HepG2 (cell line): ENCODE measurements around the gene JPH3. TPM values are rescaled to one million over a fixed set of nuclear protein-coding genes. Genes with fewer than 3 reads are reported as not detected.
A peak's percentile ranks its signal among the peaks of the same experiment; 100 is the strongest.

Experiments
- DNMT1 ChIP-seq: sonication (generic); formaldehyde crosslinking; IDR thresholded peaks from 2 replicates; pipeline ENCODE4 v1.5.1; 2020; ENCODE audit warnings: mild to moderate bottlenecking, missing genetic modification reagents
- E2F5 ChIP-seq: sonication (generic); formaldehyde crosslinking; conservative IDR thresholded peaks from 2 replicates; pipeline ENCODE4 v1.4.0; 2020; ENCODE audit warnings: missing genetic modification reagents
- EED ChIP-seq: sonication (generic); formaldehyde crosslinking; IDR thresholded peaks from 2 replicates; pipeline ENCODE4 v1.5.0; 2020; ENCODE audit warnings: mild to moderate bottlenecking, missing genetic modification reagents
- FOXC1 ChIP-seq: sonication (generic); formaldehyde crosslinking; IDR thresholded peaks from 2 replicates; pipeline ENCODE4 v1.8.0; 2022; ENCODE audit warnings: mild to moderate bottlenecking, missing genetic modification reagents, borderline replicate concordance
- GABPB1 ChIP-seq: IDR thresholded peaks from 2 replicates; pipeline ENCODE4 v1.6.1; 2016; ENCODE audit warnings: mild to moderate bottlenecking, missing genetic modification reagents, moderate library complexity, missing compliant biosample characterization
- GZF1 ChIP-seq: sonication (generic); formaldehyde crosslinking; IDR thresholded peaks from 2 replicates; pipeline ENCODE4 v1.5.1; 2020; ENCODE audit warnings: mild to moderate bottlenecking, missing genetic modification reagents
- KDM2A ChIP-seq: sonication (generic); formaldehyde crosslinking; IDR thresholded peaks from 2 replicates; pipeline ENCODE4 v1.4.0; 2020; ENCODE audit warnings: low read depth, missing genetic modification reagents, borderline replicate concordance
- MZF1 ChIP-seq: sonication (generic); formaldehyde crosslinking; IDR thresholded peaks from 2 replicates; pipeline ENCODE4 v1.8.1; 2023; ENCODE audit warnings: mild to moderate bottlenecking, missing genetic modification reagents, borderline replicate concordance
- SMAD9 ChIP-seq: sonication (generic); formaldehyde crosslinking; IDR thresholded peaks from 2 replicates; pipeline ENCODE4 v1.5.1; 2020; ENCODE audit warnings: mild to moderate bottlenecking, missing genetic modification reagents
- SP2 ChIP-seq: sonication (generic); formaldehyde crosslinking; IDR thresholded peaks from 2 replicates; pipeline ENCODE4 v1.5.1; 2020; ENCODE audit warnings: mild to moderate bottlenecking, missing genetic modification reagents
- SUZ12 ChIP-seq: fragments of 150-350 bp; IDR thresholded peaks from 2 replicates; pipeline ENCODE4 v1.6.1; 2014; ENCODE audit warnings: low read depth, low read length
- TEAD2 ChIP-seq: sonication (generic); formaldehyde crosslinking; IDR thresholded peaks from 2 replicates; pipeline ENCODE4 v1.9.0; 2021; ENCODE audit warnings: missing genetic modification reagents
- TGIF2 ChIP-seq: IDR thresholded peaks from 2 replicates; pipeline ENCODE4 v1.6.1; 2016; ENCODE audit warnings: control low read depth, missing compliant biosample characterization
- TSC22D2 ChIP-seq: sonication (generic); formaldehyde crosslinking; IDR thresholded peaks from 2 replicates; pipeline ENCODE4 v1.5.1; 2020; ENCODE audit warnings: missing genetic modification reagents, mild to moderate bottlenecking, borderline replicate concordance
- ZBTB21 ChIP-seq: sonication (generic); formaldehyde crosslinking; IDR thresholded peaks from 2 replicates; pipeline ENCODE4 v1.4.0; 2020; ENCODE audit warnings: missing genetic modification reagents
- ZBTB38 ChIP-seq: sonication (generic); formaldehyde crosslinking; IDR thresholded peaks from 2 replicates; pipeline ENCODE4 v1.5.1; 2020; ENCODE audit warnings: mild to moderate bottlenecking, missing genetic modification reagents
- ZBTB44 ChIP-seq: sonication (generic); formaldehyde crosslinking; IDR thresholded peaks from 2 replicates; pipeline ENCODE4 v1.4.0; 2020; ENCODE audit warnings: missing genetic modification reagents
- ZC3H4 ChIP-seq: sonication (generic); formaldehyde crosslinking; IDR thresholded peaks from 2 replicates; pipeline ENCODE4 v1.4.0; 2020; ENCODE audit warnings: missing genetic modification reagents, borderline replicate concordance
- ZMAT3 ChIP-seq: sonication (generic); formaldehyde crosslinking; conservative IDR thresholded peaks from 2 replicates; pipeline ENCODE4 v1.7.0; 2021; ENCODE audit warnings: missing genetic modification reagents
- ZNF230 ChIP-seq: sonication (generic); formaldehyde crosslinking; IDR thresholded peaks from 2 replicates; pipeline ENCODE4 v1.4.0; 2020; ENCODE audit warnings: mild to moderate bottlenecking, missing genetic modification reagents
- ZNF232 ChIP-seq: sonication (generic); formaldehyde crosslinking; IDR thresholded peaks from 2 replicates; pipeline ENCODE4 v1.4.0; 2020; ENCODE audit warnings: missing genetic modification reagents, borderline replicate concordance
- ZNF430 ChIP-seq: sonication (generic); formaldehyde crosslinking; IDR thresholded peaks from 2 replicates; pipeline ENCODE4 v1.9.0; 2021; ENCODE audit warnings: mild to moderate bottlenecking, missing genetic modification reagents
- ZNF562 ChIP-seq: sonication (generic); formaldehyde crosslinking; IDR thresholded peaks from 2 replicates; pipeline ENCODE4 v1.8.0; 2022; ENCODE audit warnings: missing genetic modification reagents, borderline replicate concordance
- ZNF574 ChIP-seq: sonication (generic); formaldehyde crosslinking; IDR thresholded peaks from 2 replicates; pipeline ENCODE4 v1.4.0; 2020; ENCODE audit warnings: missing genetic modification reagents
- ZNF782 ChIP-seq: sonication (generic); formaldehyde crosslinking; IDR thresholded peaks from 2 replicates; pipeline ENCODE4 v1.4.0; 2020; ENCODE audit warnings: missing genetic modification reagents, mild to moderate bottlenecking, borderline replicate concordance
- ZNF883 ChIP-seq: sonication (generic); formaldehyde crosslinking; IDR thresholded peaks from 2 replicates; pipeline ENCODE4 v1.5.1; 2020; ENCODE audit warnings: mild to moderate bottlenecking, missing genetic modification reagents; ENCODE audit errors: not compliant biosample characterization
- ZSCAN21 ChIP-seq: sonication (generic); formaldehyde crosslinking; IDR thresholded peaks from 2 replicates; pipeline ENCODE4 v1.8.0; 2022; ENCODE audit warnings: mild to moderate bottlenecking, missing genetic modification reagents, moderate library complexity, borderline replicate concordance
- polyA plus RNA-seq, 8 experiments: library from polyadenylated mRNA; depleted of rRNA in 3 of 8; stranded (reverse) in 7 of 8; unstranded in 1 of 8; fragments of >200 nt; fragmentation: Illumina TruSeq in 4 of 8; extraction: Trizol in 4 of 8; gene quantifications; 2 replicates each; pipeline versions ENCODE4 v1.2.1 to v1.2.3, GENCODE V29; 2011 to 2016; ENCODE audit warnings: low read depth in 4 of 8, missing spikeins in 1 of 8, mixed read lengths in 1 of 8; ENCODE audit not compliant: insufficient read depth in 1 of 8
- total RNA-seq, 5 experiments: library from RNA; depleted of rRNA; stranded (reverse); fragments of >200 nt; fragmentation: Illumina TruSeq; extraction: Trizol; gene quantifications; 2 replicates each; pipeline ENCODE4 v1.2.3, GENCODE V29; 2016; ENCODE audit warnings: low read depth in 1 of 5

The JPH3 gene
- total and polyA plus RNA-seq, 2 of the 13 experiments (the other 11 are each of a cell fraction or from before 2014, with no cell fraction given) = not detected

GRCh38 chr16:87678618-87679017, 76.3 kb downstream of the JPH3 start (continued):
- no peak for TF ChIP-seq MZF1 (CRISPR knock-in tag)
- peak; percentile 41; the same call in 1 of the 2 replicates for TF ChIP-seq ZNF574 (CRISPR knock-in tag)
- TF ChIP-seq ZNF562 (CRISPR knock-in tag) = peak; percentile 70; the same call in 1 of the 2 replicates
- no peak for TF ChIP-seq DNMT1 (CRISPR knock-in tag)
- TF ChIP-seq SUZ12 = no peak
- TF ChIP-seq ZNF230 (CRISPR knock-in tag) = no peak
- 0 out of 2 replicates have a peak, but pooled peaks have one; percentile 41 for TF ChIP-seq ZMAT3 (CRISPR knock-in tag)
- peak; percentile 66; the same call in 1 of the 2 replicates for TF ChIP-seq TGIF2 (CRISPR knock-in tag)
- 0 out of 2 replicates have a peak, but pooled peaks have one; percentile 27 for TF ChIP-seq TSC22D2 (CRISPR knock-in tag)
- TF ChIP-seq EED (CRISPR knock-in tag) = peak; percentile 92
- peak; percentile 36; the same call in 1 of the 2 replicates for TF ChIP-seq ZBTB38 (CRISPR knock-in tag)
- 0 out of 2 replicates have a peak, but pooled peaks have one; percentile 44 for TF ChIP-seq FOXC1 (CRISPR knock-in tag)
- TF ChIP-seq ZBTB21 (CRISPR knock-in tag) = no peak
- TF ChIP-seq GZF1 = no peak
- TF ChIP-seq ZNF782 (CRISPR knock-in tag) = no peak
- TF ChIP-seq TEAD2 (CRISPR knock-in tag) = peak; percentile 83; the same call in 1 of the 2 replicates
- TF ChIP-seq ZC3H4 = no peak
- peak; percentile 46; the same call in 1 of the 2 replicates for TF ChIP-seq ZBTB44 (CRISPR knock-in tag)
- TF ChIP-seq ZNF883 (CRISPR knock-in tag) = peak; percentile 30
- TF ChIP-seq SP2 (CRISPR knock-in tag) = no peak
- TF ChIP-seq ZSCAN21 (CRISPR knock-in tag) = peak; percentile 74
- peak; percentile 69; the same call in 1 of the 2 replicates for TF ChIP-seq ZNF232 (CRISPR knock-in tag)
- peak; percentile 32; the same call in 1 of the 2 replicates for TF ChIP-seq ZNF430 (CRISPR knock-in tag)
- TF ChIP-seq E2F5 (CRISPR knock-in tag) = no peak; the same call in 1 of the 2 replicates
- TF ChIP-seq KDM2A (CRISPR knock-in tag) = peak; percentile 26; the same call in 1 of the 2 replicates
- 0 out of 2 replicates have a peak, but pooled peaks have one; percentile 74 for TF ChIP-seq SMAD9 (CRISPR knock-in tag)
- 0 out of 2 replicates have a peak, but pooled peaks have one; percentile 13 for TF ChIP-seq GABPB1
